GM23248 (cell line): Measurements from ENCODE around the gene BRINP3. TPM values are rescaled to one million over a fixed set of nuclear protein-coding genes. Genes with fewer than 3 reads are reported as not detected.

Source experiments
- DNase-seq: peaks from one replicate; pipeline ENCODE4 v3.0.0-alpha.2; 2015
- H2AFZ ChIP-seq: fragments of 200-600 bp; sonication (generic); 2 replicates; pipeline ENCODE4 v1.6.1; 2016; ENCODE audit warnings: antibody characterized with exemption
- H3F3A ChIP-seq: fragments of 200-600 bp; sonication (generic); 2 replicates; pipeline ENCODE4 v1.6.1; 2016; ENCODE audit warnings: mild to moderate bottlenecking, antibody characterized with exemption, mixed run types; ENCODE audit not compliant: insufficient read depth
- H3K27ac ChIP-seq: fragments of 200-600 bp; sonication (generic); 2 replicates; pipeline ENCODE4 v1.5.1; 2016; ENCODE audit warnings: mild to moderate bottlenecking
- H3K27me3 ChIP-seq: fragments of 200-600 bp; sonication (generic); replicated peaks from 2 replicates; pipeline ENCODE4 v1.6.1; 2016; ENCODE audit warnings: mild to moderate bottlenecking; ENCODE audit not compliant: insufficient read depth
- H3K36me3 ChIP-seq: fragments of 200-600 bp; sonication (generic); 2 replicates; pipeline ENCODE4 v1.6.1; 2016; ENCODE audit warnings: low read depth, mild to moderate bottlenecking
- H3K4me1 ChIP-seq: fragments of 200-600 bp; sonication (generic); 2 replicates; pipeline ENCODE4 v1.6.1; 2016; ENCODE audit warnings: mild to moderate bottlenecking; ENCODE audit not compliant: insufficient read depth
- H3K4me2 ChIP-seq: fragments of 200-600 bp; sonication (generic); one replicate; pipeline ENCODE4 v1.6.1; 2016; ENCODE audit warnings: mild to moderate bottlenecking; ENCODE audit not compliant: unreplicated experiment
- H3K4me3 ChIP-seq: fragments of 200-600 bp; sonication (generic); 2 replicates; pipeline ENCODE4 v1.5.1; 2016; ENCODE audit warnings: mild to moderate bottlenecking
- H3K79me2 ChIP-seq: fragments of 200-600 bp; sonication (generic); 2 replicates; pipeline ENCODE4 v1.6.1; 2016; ENCODE audit warnings: mild to moderate bottlenecking; ENCODE audit not compliant: insufficient read depth
- H3K9ac ChIP-seq: fragments of 200-600 bp; sonication (generic); 2 replicates; pipeline ENCODE4 v1.6.1; 2016; ENCODE audit warnings: mild to moderate bottlenecking
- H3K9me2 ChIP-seq: fragments of 200-600 bp; sonication (generic); 2 replicates; pipeline ENCODE4 v1.6.1; 2016; ENCODE audit warnings: mixed run types, mild to moderate bottlenecking, moderate library complexity; ENCODE audit not compliant: insufficient read depth
- H3K9me3 ChIP-seq: fragments of 200-600 bp; sonication (generic); one replicate; pipeline ENCODE4 v1.6.1; 2017; ENCODE audit warnings: low read depth
- H4K20me1 ChIP-seq: fragments of 200-600 bp; sonication (generic); 2 replicates; pipeline ENCODE4 v1.6.0; 2016; ENCODE audit not compliant: insufficient read depth
- EZH2 ChIP-seq: fragments of 200-600 bp; sonication (generic); IDR thresholded peaks from 2 replicates; pipeline ENCODE4 v1.6.1; 2018; ENCODE audit warnings: antibody characterized with exemption, mild to moderate bottlenecking; ENCODE audit not compliant: insufficient read depth, poor library complexity, severe bottlenecking
- EZH2phosphoT487 ChIP-seq: fragments of 200-600 bp; sonication (generic); IDR thresholded peaks from 2 replicates; pipeline ENCODE4 v1.6.1; 2018; ENCODE audit warnings: antibody characterized with exemption, moderate library complexity, mild to moderate bottlenecking, low read depth; ENCODE audit not compliant: insufficient read depth
- WGBS, 2 experiments: methylation state at CpG; one replicate each; pipeline ENCODE4 v1.1.6; 2015 to 2017; ENCODE audit warnings: low lambda C conversion rate in 2 of 2, low coverage in 1 of 2; ENCODE audit errors: missing lambda C conversion rate in 2 of 2; 5-methylcytosine and 5-hydroxymethylcytosine counted together
- in situ Hi-C: fragments of 300-500 bp; cut with MboI; formaldehyde crosslinking; loops from 2 replicates; pipeline ENCODE4 v1.15.0; 2020
- polyA plus RNA-seq: library from polyadenylated mRNA; unstranded; fragments of >200 nt; fragmentation: Nextera tagmentation; extraction: Ambion mirVana; gene quantifications from 2 replicates; pipeline ENCODE4 v1.2.1, GENCODE V29; 2016
- total RNA-seq: library from RNA; depleted of rRNA; stranded (reverse); fragments of >200 nt; shearing (Covaris generic); gene quantifications from 2 replicates; pipeline ENCODE4 v1.2.3, GENCODE V29; 2014

BRINP3 gene
- total and polyA plus RNA-seq, 2 experiments from 2014 or later, result not detected

GRCh38 chr1:190286111-190286510, 191.6 kb downstream of the BRINP3 start:
- in situ Hi-C loops, result no loop called here
- H3K9ac ChIP-seq, result no peak overlapping the region
- no peak for DNase-seq
- no peaks in the 10 kb centered on the region for H3F3A ChIP-seq
- H2AFZ ChIP-seq, result no peak overlapping the region
- no peak overlapping the region for H3K4me3 ChIP-seq
- no peaks in the 10 kb centered on the region for H3K9me3 ChIP-seq
- H4K20me1 ChIP-seq, result no peaks in the 10 kb centered on the region
- no peaks in the 10 kb centered on the region for H3K79me2 ChIP-seq
- no peaks in the 10 kb centered on the region for H3K9me2 ChIP-seq
- WGBS, 2 experiments, result 17 to 40% methylated on average over 1 of the region's 1 CpG
- H3K27me3 ChIP-seq, result no peaks in the 10 kb centered on the region
- H3K4me2 ChIP-seq, result no peak overlapping the region
- H3K4me1 ChIP-seq, result no peaks in the 10 kb centered on the region
- H3K36me3 ChIP-seq, result no peaks in the 10 kb centered on the region
- TF ChIP-seq EZH2phosphoT487, result no peak
- TF ChIP-seq EZH2, result no peak
- no peak overlapping the region for H3K27ac ChIP-seq

- WGBS, 2 experiments, result 42 to 46% methylated on average over 3 of the region's 3 CpGs
- Histone ChIP-seq H3K36me3 (no peaks in the 10 kb centered on the region), H3F3A (no peaks in the 10 kb centered on the region), H3K27ac (no peak overlapping the region), H2AFZ (no peak overlapping the region), H3K9me2 (no peaks in the 10 kb centered on the region), H3K4me1 (no peaks in the 10 kb centered on the region), H3K9me3 (no peaks in the 10 kb centered on the region), H3K4me2 (no peak overlapping the region), H3K4me3 (no peak overlapping the region), H3K9ac (no peak overlapping the region), H4K20me1 (no peaks in the 10 kb centered on the region), H3K79me2 (no peaks in the 10 kb centered on the region), H3K27me3 (no peaks in the 10 kb centered on the region)
- no peak for DNase-seq
- in situ Hi-C loops, result no loop called here
- TF ChIP-seq EZH2phosphoT487 (no peak), EZH2 (no peak)
Observed at GRCh38 chr1:190277107-190277506, 200.6 kb downstream of the BRINP3 start.

GRCh38 chr1:190274721-190275120, 202.9 kb downstream of the BRINP3 start:
- H3K79me2 ChIP-seq, result no peaks in the 10 kb centered on the region
- H4K20me1 ChIP-seq, result no peaks in the 10 kb centered on the region
- no peaks in the 10 kb centered on the region for H3K9me3 ChIP-seq
- no peaks in the 10 kb centered on the region for H3K36me3 ChIP-seq
- in situ Hi-C loops, result no loop called here
- no peak overlapping the region for H2AFZ ChIP-seq
- no peak overlapping the region for H3K27ac ChIP-seq
- no peaks in the 10 kb centered on the region for H3F3A ChIP-seq
- no peaks in the 10 kb centered on the region for H3K27me3 ChIP-seq
- 19 to 37% methylated on average over 1 of the region's 1 CpG for WGBS, 2 experiments
- no peaks in the 10 kb centered on the region for H3K4me1 ChIP-seq
- TF ChIP-seq EZH2phosphoT487, result no peak
- no peak for TF ChIP-seq EZH2
- no peak overlapping the region for H3K4me2 ChIP-seq
- no peak for DNase-seq
- no peaks in the 10 kb centered on the region for H3K9me2 ChIP-seq
- H3K9ac ChIP-seq, result no peak overlapping the region
- H3K4me3 ChIP-seq, result no peak overlapping the region

GRCh38 chr1:190273161-190273560, 204.5 kb downstream of the BRINP3 start:
- TF ChIP-seq EZH2, result no peak
- no peak for TF ChIP-seq EZH2phosphoT487
- Histone ChIP-seq H3K27me3 (no peaks in the 10 kb centered on the region), H3K79me2 (no peaks in the 10 kb centered on the region), H3K9ac (no peak overlapping the region), H3K4me1 (no peaks in the 10 kb centered on the region), H4K20me1 (no peaks in the 10 kb centered on the region), H3K27ac (no peak overlapping the region), H3K9me3 (no peaks in the 10 kb centered on the region), H2AFZ (no peak overlapping the region), H3K36me3 (no peaks in the 10 kb centered on the region), H3F3A (no peaks in the 10 kb centered on the region), H3K9me2 (no peaks in the 10 kb centered on the region), H3K4me2 (no peak overlapping the region), H3K4me3 (no peak overlapping the region)
- WGBS, 2 experiments, result 0 to 1% methylated on average over 2 of the region's 2 CpGs
- DNase-seq, result no peak
- in situ Hi-C loops, result no loop called here

GRCh38 chr1:190262538-190262937, 215.1 kb downstream of the BRINP3 start:
- Histone ChIP-seq H3K27ac (no peak overlapping the region), H3K9me2 (no peaks in the 10 kb centered on the region), H3F3A (no peaks in the 10 kb centered on the region), H3K9ac (no peak overlapping the region), H3K36me3 (no peaks in the 10 kb centered on the region), H4K20me1 (no peaks in the 10 kb centered on the region), H3K4me2 (no peak overlapping the region), H3K9me3 (no peaks in the 10 kb centered on the region), H3K27me3 (no peaks in the 10 kb centered on the region), H3K4me3 (no peak overlapping the region), H3K79me2 (no peaks in the 10 kb centered on the region), H2AFZ (no peak overlapping the region), H3K4me1 (no peaks in the 10 kb centered on the region)
- no peak for DNase-seq
- in situ Hi-C loops, result no loop called here
- 16 to 18% methylated on average over 3 of the region's 3 CpGs for WGBS, 2 experiments
- TF ChIP-seq EZH2phosphoT487 (no peak), EZH2 (no peak)
